GM18520 (cell line): Measurements from ENCODE around the gene NPY5R.

ENCODE experiments used
- ATAC-seq: cut with Tn5 transposase; IDR thresholded peaks from one replicate; pipeline ENCODE4 v1.9.1; 2021; ENCODE audit not compliant: unreplicated experiment

The NPY5R gene

GRCh38 chr4:163343604-163344146 lies at the start of gene NPY5R:
Gene NPY5R, plus strand, starts transcription at chr4:163343892. Its CDS starts 6,382 bp downstream, at chr4:163350274.
- no peak for ATAC-seq

- no peak for ATAC-seq
Measured at GRCh38 chr4:163295138-163295537, 48.6 kb upstream of the NPY5R start.

- no peak for ATAC-seq
Measured at GRCh38 chr4:163300445-163300844, 43.2 kb upstream of the NPY5R start.

DNA sequence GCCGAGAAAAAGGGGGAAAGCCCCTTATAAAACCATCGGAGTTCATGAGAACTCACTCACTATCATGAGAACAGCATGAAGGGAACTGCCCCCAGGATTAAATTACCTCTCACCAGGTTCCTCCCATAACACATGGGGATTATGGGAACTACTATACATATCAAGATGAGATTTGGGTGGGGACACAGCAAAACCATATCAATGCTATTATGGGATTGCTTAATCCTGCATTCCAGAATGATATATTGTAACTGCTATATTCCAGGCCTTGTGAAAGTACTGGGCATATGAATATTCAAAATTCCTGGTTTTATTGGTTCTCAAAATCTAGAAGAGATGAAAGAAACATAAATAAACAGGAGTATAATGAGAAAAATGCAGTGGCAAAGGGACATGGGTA lies 40.6 kb upstream of the NPY5R start:
- no peak for ATAC-seq

- no peak for ATAC-seq
Measured at GRCh38 chr4:163309466-163309865, 34.2 kb upstream of the NPY5R start.

DNA sequence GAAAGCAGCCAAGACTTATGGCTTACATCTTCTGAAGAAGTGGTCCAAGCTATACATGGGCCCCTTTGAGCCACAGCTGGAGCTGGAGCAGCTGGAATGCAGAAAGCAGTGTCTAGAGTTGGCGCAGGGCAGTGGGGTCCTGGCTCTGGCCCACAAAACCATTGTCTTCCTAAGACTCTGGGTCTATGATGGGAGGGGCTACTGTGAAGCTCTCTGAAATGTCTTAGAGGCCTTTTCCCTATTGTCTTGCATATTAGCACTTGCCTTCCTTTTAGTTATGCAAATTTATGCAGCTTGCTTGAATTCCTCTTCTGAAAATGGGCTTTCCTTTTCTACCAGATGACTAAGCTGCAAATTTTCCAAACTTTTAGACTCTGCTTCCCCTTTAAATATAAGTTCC lies 26.6 kb upstream of the NPY5R start:
- ATAC-seq = no peak

- ATAC-seq = no peak
Measured at GRCh38 chr4:163330916-163331628, 12.6 kb upstream of the NPY5R start.

DNA sequence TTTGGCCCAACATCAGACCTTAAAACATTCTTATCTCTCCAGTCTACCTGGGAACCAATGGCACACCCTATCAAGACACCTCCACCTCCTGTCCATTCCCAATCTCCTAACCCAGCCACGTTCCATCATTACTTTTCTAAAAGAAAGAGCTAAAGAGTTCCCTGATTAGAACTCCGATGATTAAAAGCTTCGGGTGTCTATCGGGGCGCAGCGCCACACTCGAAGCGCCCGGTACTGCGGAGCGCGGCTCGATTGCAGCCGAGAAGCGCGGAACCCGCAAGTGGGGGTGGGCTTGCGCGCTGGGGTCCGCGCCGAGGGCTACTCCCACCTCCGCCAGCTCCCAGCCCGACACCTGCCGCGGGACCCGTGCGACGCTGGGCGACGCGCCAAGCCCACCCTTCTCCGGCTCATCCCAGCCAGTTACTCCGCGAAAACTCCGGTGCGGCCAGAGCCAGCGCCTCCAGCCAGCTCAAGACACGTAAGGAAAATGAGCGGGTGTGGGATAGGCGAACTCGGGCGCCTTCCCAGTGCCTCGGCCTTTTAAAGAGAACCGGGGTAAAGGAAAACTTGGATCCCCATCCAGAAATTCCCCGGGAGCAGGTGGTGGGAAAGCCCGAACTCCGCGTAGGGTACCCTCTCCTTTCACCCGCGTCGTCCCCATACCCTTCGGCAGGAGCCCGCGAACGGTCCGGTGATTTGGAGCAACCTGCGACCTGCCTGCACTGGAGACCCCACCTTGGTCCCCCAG lies 11.9 kb upstream of the NPY5R start:
- ATAC-seq = no peak

GRCh38 chr4:163332526-163333406 lies 10.9 kb upstream of the NPY5R start, which contains the start of gene NPY1R:
Gene NPY1R, minus strand, starts transcription at chr4:163332596. Its CDS starts 6,042 bp downstream, at chr4:163326554.
- ATAC-seq = no peak

GRCh38 chr4:163335384-163335783 lies 8.3 kb upstream of the NPY5R start:
- no peak for ATAC-seq

- ATAC-seq = no peak
Measured at GRCh38 chr4:163344147-163345125, 744 bp downstream of the NPY5R start.

DNA sequence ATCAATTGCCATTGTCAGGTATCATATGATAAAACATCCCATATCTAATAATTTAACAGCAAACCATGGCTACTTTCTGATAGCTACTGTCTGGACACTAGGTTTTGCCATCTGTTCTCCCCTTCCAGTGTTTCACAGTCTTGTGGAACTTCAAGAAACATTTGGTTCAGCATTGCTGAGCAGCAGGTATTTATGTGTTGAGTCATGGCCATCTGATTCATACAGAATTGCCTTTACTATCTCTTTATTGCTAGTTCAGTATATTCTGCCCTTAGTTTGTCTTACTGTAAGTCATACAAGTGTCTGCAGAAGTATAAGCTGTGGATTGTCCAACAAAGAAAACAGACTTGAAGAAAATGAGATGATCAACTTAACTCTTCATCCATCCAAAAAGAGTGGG lies 7.0 kb downstream of the NPY5R start:
- no peak for ATAC-seq

DNA sequence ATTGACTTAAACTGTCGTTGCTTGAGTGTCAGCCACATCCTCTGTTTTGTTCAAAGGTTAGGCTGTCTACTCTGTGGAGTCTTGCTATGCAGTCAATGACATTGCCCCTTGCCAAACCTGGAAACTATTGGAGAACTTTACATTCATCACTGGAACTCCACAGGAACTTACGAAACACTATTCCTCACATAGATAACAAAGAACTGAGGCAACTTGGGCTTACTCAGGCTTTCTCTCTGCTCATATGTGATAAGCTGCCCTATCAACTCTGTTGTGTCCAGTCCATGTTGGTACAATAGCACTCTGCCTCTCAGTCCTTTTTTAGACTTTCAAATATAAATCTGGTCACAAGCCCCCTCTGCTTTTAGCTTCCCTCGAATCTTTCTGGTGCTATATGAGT lies 9.4 kb downstream of the NPY5R start:
- ATAC-seq = no peak

DNA sequence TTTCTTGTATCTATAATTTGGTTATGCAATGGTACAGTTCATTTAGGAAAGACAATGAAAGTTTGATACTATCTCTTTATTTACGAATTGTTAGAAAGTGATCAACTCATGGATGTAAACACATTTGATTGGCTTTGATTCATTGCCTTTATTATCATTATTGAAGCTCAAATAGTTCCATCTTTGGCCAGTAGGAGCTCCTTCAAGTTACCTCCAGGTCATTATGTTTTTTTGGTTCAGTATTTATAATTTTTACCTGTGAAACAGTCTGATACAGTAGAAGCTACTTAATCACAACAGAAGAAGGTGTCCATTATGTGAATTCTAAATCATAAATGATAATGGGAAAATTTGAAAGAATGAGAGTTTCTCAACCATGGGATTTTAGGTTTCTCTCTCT lies 12.4 kb downstream of the NPY5R start:
- ATAC-seq = no peak

- ATAC-seq = no peak
Measured at GRCh38 chr4:163367651-163368050, 24.0 kb downstream of the NPY5R start.

GRCh38 chr4:163372029-163372428 lies 28.3 kb downstream of the NPY5R start:
- no peak for ATAC-seq

DNA sequence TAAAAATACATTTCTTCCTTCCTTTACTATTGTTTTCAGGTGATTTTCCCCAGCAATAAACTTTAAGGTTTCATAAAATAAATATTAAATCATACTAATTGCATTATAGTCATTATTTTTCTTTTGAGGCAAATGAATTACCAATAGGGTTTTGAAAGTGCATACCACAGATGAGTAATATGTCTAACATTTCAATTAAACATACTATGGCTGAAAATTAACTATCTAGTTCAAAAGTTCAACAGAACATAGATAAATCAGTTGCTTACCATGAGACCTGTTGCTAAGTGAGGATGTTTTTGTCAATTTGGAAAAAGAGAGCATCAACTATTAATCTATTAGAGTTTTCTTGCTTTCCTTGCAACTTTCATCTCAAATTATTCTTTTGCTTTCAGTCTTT lies 35.0 kb downstream of the NPY5R start:
- no peak for ATAC-seq

DNA sequence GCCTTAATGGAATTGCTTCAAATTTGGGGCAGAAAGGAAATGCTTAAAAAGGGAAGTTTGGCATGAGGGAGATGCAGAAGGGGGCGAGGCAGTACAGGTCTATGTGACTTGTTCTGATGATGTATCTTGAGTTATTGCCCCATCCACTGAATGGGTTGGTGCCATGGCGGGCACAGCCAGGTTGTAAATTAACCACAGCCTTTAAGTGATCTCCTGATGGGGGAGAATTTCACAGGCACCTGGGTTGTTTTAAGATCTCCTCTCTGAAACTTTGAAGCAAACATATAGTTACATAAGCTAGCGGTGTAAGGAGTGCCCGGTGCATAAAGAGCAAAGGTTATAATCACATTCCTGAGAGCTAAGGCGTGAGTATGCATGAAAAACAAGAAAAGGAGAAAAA lies 37.0 kb downstream of the NPY5R start:
- no peak for ATAC-seq

- no peak for ATAC-seq
Measured at GRCh38 chr4:163382178-163382869, 38.6 kb downstream of the NPY5R start.
